Liver (tissue), 9 donors: Measurements from ENCODE around the gene NRG2. TPM values are rescaled to one million over a fixed set of nuclear protein-coding genes. Genes with fewer than 3 reads are reported as not detected.
A peak's percentile ranks its signal among the peaks of the same experiment; 100 is the strongest.

Experiments used
- DNase-seq: peaks from one replicate; pipeline ENCODE4 v3.0.0-alpha.2; 2017; ENCODE audit warnings: low spot score
- H3K27ac ChIP-seq, 2 donors: one replicate each; pipeline ENCODE4 v1.7.0; 2013; ENCODE audit warnings: inconsistent platforms in 2 of 2, low read length in 2 of 2, control low read depth in 1 of 2, low read depth in 1 of 2, mild to moderate bottlenecking in 1 of 2
- H3K27me3 ChIP-seq, 4 donors: one replicate each; pipeline versions ENCODE4 v1.6.1 to v1.7.0; 2013; ENCODE audit warnings: low read length in 3 of 4, inconsistent platforms in 1 of 4, mild to moderate bottlenecking in 1 of 4, moderate library complexity in 1 of 4; ENCODE audit not compliant: control insufficient read depth in 4 of 4, insufficient read depth in 4 of 4
- H3K36me3 ChIP-seq, 4 donors: one replicate each; pipeline versions ENCODE4 v1.6.1 to v1.7.0; 2013; ENCODE audit warnings: low read length in 3 of 4, mild to moderate bottlenecking in 3 of 4, low read depth in 1 of 4, moderate library complexity in 1 of 4; ENCODE audit not compliant: control insufficient read depth in 4 of 4, insufficient read depth in 3 of 4
- H3K4me1 ChIP-seq, 4 donors: one replicate each; pipeline versions ENCODE4 v1.6.1 to v1.7.0; 2013; ENCODE audit warnings: low read length in 3 of 4, mild to moderate bottlenecking in 3 of 4, moderate library complexity in 1 of 4; ENCODE audit not compliant: control insufficient read depth in 4 of 4, insufficient read depth in 4 of 4
- H3K4me3 ChIP-seq, 3 donors: one replicate each; pipeline versions ENCODE4 v1.6.1 to v1.7.0; 2013; ENCODE audit warnings: low read length in 3 of 3, control low read depth in 1 of 3, low read depth in 1 of 3, mild to moderate bottlenecking in 1 of 3
- H3K9ac ChIP-seq, 2 donors: one replicate each; pipeline ENCODE4 v1.7.0; 2013; ENCODE audit warnings: low read length in 2 of 2, mild to moderate bottlenecking in 2 of 2, moderate library complexity in 2 of 2, control low read depth in 1 of 2, low read depth in 1 of 2
- H3K9me3 ChIP-seq, 4 donors: one replicate each; pipeline versions ENCODE4 v1.6.1 to v1.7.0; 2013; ENCODE audit warnings: low read length in 3 of 4; ENCODE audit not compliant: control insufficient read depth in 4 of 4
- ATF3 ChIP-seq: IDR thresholded peaks from 2 replicates; pipeline ENCODE4 v1.6.1; 2016; ENCODE audit warnings: antibody characterized with exemption
- EGR1 ChIP-seq, 2 donors: IDR thresholded peaks; 2 replicates each; pipeline ENCODE4 v1.6.1; 2016 to 2018; ENCODE audit warnings: antibody characterized with exemption in 2 of 2, low read depth in 2 of 2
- FOXA1 ChIP-seq: IDR thresholded peaks from 2 replicates; pipeline ENCODE4 v1.6.1; 2016; ENCODE audit warnings: antibody characterized with exemption
- FOXA2 ChIP-seq: IDR thresholded peaks from 2 replicates; pipeline ENCODE4 v1.6.1; 2016; ENCODE audit warnings: antibody characterized with exemption
- GABPA ChIP-seq, 2 donors: IDR thresholded peaks in 1 of 2; conservative IDR thresholded peaks in 1 of 2; 2 replicates each; pipeline ENCODE4 v1.6.1; 2016; ENCODE audit warnings: antibody characterized with exemption in 2 of 2, mild to moderate bottlenecking in 1 of 2, moderate library complexity in 1 of 2
- HNF4A ChIP-seq, 2 donors: conservative IDR thresholded peaks; 2 replicates each; pipeline ENCODE4 v1.6.1; 2016; ENCODE audit warnings: antibody characterized with exemption in 2 of 2, mild to moderate bottlenecking in 2 of 2
- HNF4G ChIP-seq: IDR thresholded peaks from 2 replicates; pipeline ENCODE4 v1.6.1; 2016; ENCODE audit warnings: antibody characterized with exemption
- JUND ChIP-seq, 2 donors: IDR thresholded peaks; 2 replicates each; pipeline ENCODE4 v1.6.1; 2016; ENCODE audit warnings: antibody characterized with exemption in 2 of 2
- MAX ChIP-seq: IDR thresholded peaks from 2 replicates; pipeline ENCODE4 v1.6.1; 2016; ENCODE audit warnings: antibody characterized with exemption
- NR2F2 ChIP-seq: IDR thresholded peaks from 2 replicates; pipeline ENCODE4 v1.6.1; 2016; ENCODE audit warnings: antibody characterized with exemption
- RAD21 ChIP-seq, 2 donors: IDR thresholded peaks; 2 replicates each; pipeline ENCODE4 v1.6.1; 2016; ENCODE audit warnings: antibody characterized with exemption in 2 of 2, mild to moderate bottlenecking in 2 of 2
- RXRA ChIP-seq, 2 donors: IDR thresholded peaks; 2 replicates each; pipeline ENCODE4 v1.6.1; 2017 to 2018; ENCODE audit warnings: antibody characterized with exemption in 2 of 2, mild to moderate bottlenecking in 1 of 2
- TAF1 ChIP-seq: conservative IDR thresholded peaks from 2 replicates; pipeline ENCODE4 v1.6.1; 2016; ENCODE audit warnings: antibody characterized with exemption, mild to moderate bottlenecking
- YY1 ChIP-seq: IDR thresholded peaks from 2 replicates; pipeline ENCODE4 v1.6.1; 2016; ENCODE audit warnings: antibody characterized with exemption, mild to moderate bottlenecking
- WGBS: extraction: QIAGEN DNeasy Blood & Tissue Kit; methylation state at CpG from one replicate; pipeline ENCODE4 v1.1.7; 2013; 5-methylcytosine and 5-hydroxymethylcytosine counted together
- polyA plus RNA-seq, 2 donors: library from polyadenylated mRNA; stranded (reverse) in 1 of 2; unstranded in 1 of 2; fragments of 200-250 nt in 1 of 2; fragments of >200 nt in 1 of 2; fragmentation: Nextera tagmentation in 1 of 2; extraction: Ambion mirVana in 1 of 2; gene quantifications; one replicate each; pipeline versions ENCODE4 v1.2.1 to v1.2.3, GENCODE V29; 2013 to 2015
- total RNA-seq, 2 donors: library from RNA; depleted of rRNA; stranded (reverse); fragments of >200 nt; gene quantifications; one replicate each; pipeline ENCODE4 v1.2.3, GENCODE V29; 2014
- TF ChIP-seq, protein P1 (sequence below): IDR thresholded peaks from 2 replicates; pipeline ENCODE4 v1.6.1; 2016; ENCODE audit warnings: antibody characterized with exemption
- TF ChIP-seq, protein P2 (sequence below): IDR thresholded peaks from 2 replicates; pipeline ENCODE4 v1.6.1; 2016; ENCODE audit warnings: antibody characterized with exemption, mild to moderate bottlenecking
- donor health status: healthy.
- donor health status: healthy.
- donor health status: healthy.
- donor health status: healthy.
- donor health status: healthy.

Gene NRG2
- total and polyA plus RNA-seq, 4 donors: 0.07 to 0.08 TPM; not detected in 2

DNA sequence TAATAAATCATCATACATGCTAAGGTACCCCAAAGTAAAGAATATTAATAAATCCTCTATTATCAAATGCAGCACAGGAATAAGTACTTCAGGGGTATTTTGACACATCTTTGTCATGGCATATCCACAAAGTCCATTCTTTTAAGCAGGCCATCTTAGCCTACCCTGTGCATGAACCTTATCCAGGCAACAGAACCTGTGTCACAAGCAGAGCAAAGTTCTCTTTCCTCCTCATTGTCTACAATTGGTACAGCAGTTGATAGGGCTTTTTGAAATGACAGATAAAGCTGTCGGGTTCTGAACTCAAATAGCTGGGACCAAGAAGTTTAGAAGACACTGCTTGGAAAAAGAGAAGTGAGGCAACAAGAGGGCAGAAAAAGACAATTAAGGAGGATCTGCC lies 40.0 kb upstream of the NRG2 start:
- Histone ChIP-seq H3K9ac (no peak overlapping the region), H3K9me3 (no peaks in the 10 kb centered on the region), H3K36me3 (no peaks in the 10 kb centered on the region), H3K4me1 (no peaks in the 10 kb centered on the region), H3K27me3 (no peaks in the 10 kb centered on the region), H3K4me3 (no peak overlapping the region), H3K27ac (no peak overlapping the region)
- TF ChIP-seq MAX (no peak), HNF4A (conservative IDR thresholded peaks at IDR 0.05) (peak in 1 of 2 donors; percentile 5)
- DNase-seq: no peak
- WGBS: 45% methylated on average over 1 of the region's 1 CpG

GRCh38 chr5:140076788-140077187 lies 33.7 kb upstream of the NRG2 start:
- no peaks in the 10 kb centered on the region for H3K27me3 ChIP-seq
- TF ChIP-seq RAD21 (IDR thresholded peaks at IDR 0.05) (no peak), EGR1 (IDR thresholded peaks at IDR 0.05; ENCODE audit: low read depth in 2 of 2) (no peak), YY1 (no peak), RXRA (IDR thresholded peaks at IDR 0.05) (no peak), HNF4G (no peak), MAX (no peak), ATF3 (no peak), FOXA2 (no peak), FOXA1 (no peak), TAF1 (no peak), GABPA (IDR thresholded peaks at IDR 0.05 in 1 of 2, conservative IDR thresholded peaks at IDR 0.05 in 1 of 2) (no peak), NR2F2 (no peak), JUND (IDR thresholded peaks at IDR 0.05) (no peak), HNF4A (conservative IDR thresholded peaks at IDR 0.05) (no peak)
- TF ChIP-seq, protein P1, sequence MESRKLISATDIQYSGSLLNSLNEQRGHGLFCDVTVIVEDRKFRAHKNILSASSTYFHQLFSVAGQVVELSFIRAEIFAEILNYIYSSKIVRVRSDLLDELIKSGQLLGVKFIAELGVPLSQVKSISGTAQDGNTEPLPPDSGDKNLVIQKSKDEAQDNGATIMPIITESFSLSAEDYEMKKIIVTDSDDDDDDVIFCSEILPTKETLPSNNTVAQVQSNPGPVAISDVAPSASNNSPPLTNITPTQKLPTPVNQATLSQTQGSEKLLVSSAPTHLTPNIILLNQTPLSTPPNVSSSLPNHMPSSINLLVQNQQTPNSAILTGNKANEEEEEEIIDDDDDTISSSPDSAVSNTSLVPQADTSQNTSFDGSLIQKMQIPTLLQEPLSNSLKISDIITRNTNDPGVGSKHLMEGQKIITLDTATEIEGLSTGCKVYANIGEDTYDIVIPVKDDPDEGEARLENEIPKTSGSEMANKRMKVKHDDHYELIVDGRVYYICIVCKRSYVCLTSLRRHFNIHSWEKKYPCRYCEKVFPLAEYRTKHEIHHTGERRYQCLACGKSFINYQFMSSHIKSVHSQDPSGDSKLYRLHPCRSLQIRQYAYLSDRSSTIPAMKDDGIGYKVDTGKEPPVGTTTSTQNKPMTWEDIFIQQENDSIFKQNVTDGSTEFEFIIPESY: no peak
- TF ChIP-seq, protein P2, sequence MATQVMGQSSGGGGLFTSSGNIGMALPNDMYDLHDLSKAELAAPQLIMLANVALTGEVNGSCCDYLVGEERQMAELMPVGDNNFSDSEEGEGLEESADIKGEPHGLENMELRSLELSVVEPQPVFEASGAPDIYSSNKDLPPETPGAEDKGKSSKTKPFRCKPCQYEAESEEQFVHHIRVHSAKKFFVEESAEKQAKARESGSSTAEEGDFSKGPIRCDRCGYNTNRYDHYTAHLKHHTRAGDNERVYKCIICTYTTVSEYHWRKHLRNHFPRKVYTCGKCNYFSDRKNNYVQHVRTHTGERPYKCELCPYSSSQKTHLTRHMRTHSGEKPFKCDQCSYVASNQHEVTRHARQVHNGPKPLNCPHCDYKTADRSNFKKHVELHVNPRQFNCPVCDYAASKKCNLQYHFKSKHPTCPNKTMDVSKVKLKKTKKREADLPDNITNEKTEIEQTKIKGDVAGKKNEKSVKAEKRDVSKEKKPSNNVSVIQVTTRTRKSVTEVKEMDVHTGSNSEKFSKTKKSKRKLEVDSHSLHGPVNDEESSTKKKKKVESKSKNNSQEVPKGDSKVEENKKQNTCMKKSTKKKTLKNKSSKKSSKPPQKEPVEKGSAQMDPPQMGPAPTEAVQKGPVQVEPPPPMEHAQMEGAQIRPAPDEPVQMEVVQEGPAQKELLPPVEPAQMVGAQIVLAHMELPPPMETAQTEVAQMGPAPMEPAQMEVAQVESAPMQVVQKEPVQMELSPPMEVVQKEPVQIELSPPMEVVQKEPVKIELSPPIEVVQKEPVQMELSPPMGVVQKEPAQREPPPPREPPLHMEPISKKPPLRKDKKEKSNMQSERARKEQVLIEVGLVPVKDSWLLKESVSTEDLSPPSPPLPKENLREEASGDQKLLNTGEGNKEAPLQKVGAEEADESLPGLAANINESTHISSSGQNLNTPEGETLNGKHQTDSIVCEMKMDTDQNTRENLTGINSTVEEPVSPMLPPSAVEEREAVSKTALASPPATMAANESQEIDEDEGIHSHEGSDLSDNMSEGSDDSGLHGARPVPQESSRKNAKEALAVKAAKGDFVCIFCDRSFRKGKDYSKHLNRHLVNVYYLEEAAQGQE: no peak
- H3K9me3 ChIP-seq: no peaks in the 10 kb centered on the region
- no peak overlapping the region for H3K4me3 ChIP-seq
- WGBS: 76% methylated on average over 2 of the region's 2 CpGs
- H3K9ac ChIP-seq: no peak overlapping the region
- no peak for DNase-seq
- H3K27ac ChIP-seq: no peak overlapping the region
- peaks cover 0 to 3% (median 1%) of the 10 kb centered on the region in 4 donors for H3K4me1 ChIP-seq
- H3K36me3 ChIP-seq: no peaks in the 10 kb centered on the region
